ENCODE results near the gene PDE6G.
"Not testable (repeated sequence)": the region's sequence is repeated elsewhere in the genome, so short reads cannot be mapped to it uniquely, and the experiment has no call there.

PDE6G gene

GRCh38 chr17:81621494-81622130, 34.7 kb downstream of the PDE6G start:
- no peak for DNase-seq

GRCh38 chr17:81618307-81618706, 38.0 kb downstream of the PDE6G start:
- not testable (repeated sequence) for DNase-seq

GRCh38 chr17:81616877-81617276, 39.5 kb downstream of the PDE6G start:
- no peak for DNase-seq

- DNase-seq, result no peak
Observed at GRCh38 chr17:81615401-81615930, 40.9 kb downstream of the PDE6G start.

- DNase-seq, result no peak
Observed at GRCh38 chr17:81612172-81612970, 44.0 kb downstream of the PDE6G start.

GRCh38 chr17:81609541-81610311, 46.6 kb downstream of the PDE6G start:
- peak; percentile 66 for DNase-seq

GRCh38 chr17:81608605-81609004, 47.7 kb downstream of the PDE6G start:
- DNase-seq, result no peak

- no peak for DNase-seq
Observed at GRCh38 chr17:81608082-81608481, 48.3 kb downstream of the PDE6G start.

GRCh38 chr17:81607431-81607830, 48.9 kb downstream of the PDE6G start:
- DNase-seq, result no peak

GRCh38 chr17:81603846-81604610, 52.3 kb downstream of the PDE6G start:
- no peak for DNase-seq

- DNase-seq, result peak; percentile 32
Observed at GRCh38 chr17:81601525-81602120, 54.7 kb downstream of the PDE6G start.
